Motor neuron (in vitro differentiated cells): ENCODE results near the gene ACAP2. TPM values are rescaled to one million over a fixed set of nuclear protein-coding genes. Genes with fewer than 3 reads are reported as not detected.
"Not testable (repeated sequence)": the region's sequence is repeated elsewhere in the genome, so short reads cannot be mapped to it uniquely, and the experiment has no call there.

Experiments
- ATAC-seq, 8 experiments: fragments of 200-7000 bp; cut with Tn5 transposase; replicated peaks in 6 of 8; 2 replicates each; pipeline ENCODE4 v1.8.0; 2021; ENCODE audit warnings: mild to moderate bottlenecking in 8 of 8, moderate library complexity in 8 of 8
- H3K27ac ChIP-seq, 2 donors: fragments of 250-450 bp; sonication (Bioruptor Pico); 2 replicates each; pipeline ENCODE4 v1.9.0; 2021; ENCODE audit warnings: antibody characterized with exemption in 2 of 2, mild to moderate bottlenecking in 2 of 2, moderate library complexity in 1 of 2
- H3K4me1 ChIP-seq, 2 donors: fragments of 250-450 bp; sonication (Bioruptor Pico); replicated peaks in 1 of 2; 2 replicates each; pipeline ENCODE4 v1.6.1; 2021; ENCODE audit warnings: antibody characterized with exemption in 2 of 2, mild to moderate bottlenecking in 2 of 2, moderate library complexity in 1 of 2
- H3K4me3 ChIP-seq, 5 donors: fragments of 250-450 bp; sonication (Bioruptor Pico); 2 replicates each; pipeline ENCODE4 v1.9.0; 2021; ENCODE audit warnings: antibody characterized with exemption in 5 of 5, mild to moderate bottlenecking in 5 of 5, moderate library complexity in 4 of 5
- WGBS, 10 experiments: fragments of 450-650 bp; shearing (Covaris generic); methylation state at CpG; one replicate each; pipeline ENCODE4 v1.0.0; 2022; 5-methylcytosine and 5-hydroxymethylcytosine counted together
- in situ Hi-C, 9 experiments: fragments of 400-800 bp; cut with MboI; loops; one replicate each; pipeline ENCODE4 v1.15.0; 2021; ENCODE audit warnings: low sequenced_read_pairs in 9 of 9, low pct_unique_long_range_greater_than_20kb in 2 of 9; ENCODE audit not compliant: unreplicated experiment in 9 of 9
- total RNA-seq, 8 experiments: library from RNA; unstranded; fragments of 300-600 nt; gene quantifications; 2 replicates each; pipeline versions ENCODE4 v1.2.3 to v1.2.4, GENCODE V29; 2022

The ACAP2 gene
- total RNA-seq, 8 experiments from 2014 or later = 35.8 to 75.8 (median 52.7) TPM

GRCh38 chr3:195240939-195241338 lies 201.9 kb downstream of the ACAP2 start:
- H3K4me3 ChIP-seq = no peak overlapping the region
- H3K4me1 ChIP-seq = peaks cover 0 to 7% of the 10 kb centered on the region in 2 donors
- in situ Hi-C loops = loop anchor here in 2 of 9 experiments (25.0 kb wide), 1 partner anchor 254 kb away; no protein-coding TSS in a partner anchor
- H3K27ac ChIP-seq = no peak overlapping the region
- WGBS, 10 experiments = 40 to 100% (median 96%) methylated on average over 1 to 5 of the region's 6 CpGs; no CpG with 5 or more reads in 3 of the 10 experiments
- ATAC-seq = no peak

GRCh38 chr3:195240171-195240701 lies 202.6 kb downstream of the ACAP2 start:
- WGBS, 10 experiments = 25 to 100% (median 98%) methylated on average over 1 to 8 of the region's 15 CpGs; no CpG with 5 or more reads in 5 of the 10 experiments
- ATAC-seq = peak in 1 of 8 experiments; percentile 63
- H3K4me1 ChIP-seq = peaks cover 0 to 7% of the 10 kb centered on the region in 2 donors
- in situ Hi-C loops = loop anchor here in 2 of 9 experiments (25.0 kb wide), 1 partner anchor 253 kb away; no protein-coding TSS in a partner anchor
- H3K27ac ChIP-seq = no peak overlapping the region
- H3K4me3 ChIP-seq = no peak overlapping the region

DNA sequence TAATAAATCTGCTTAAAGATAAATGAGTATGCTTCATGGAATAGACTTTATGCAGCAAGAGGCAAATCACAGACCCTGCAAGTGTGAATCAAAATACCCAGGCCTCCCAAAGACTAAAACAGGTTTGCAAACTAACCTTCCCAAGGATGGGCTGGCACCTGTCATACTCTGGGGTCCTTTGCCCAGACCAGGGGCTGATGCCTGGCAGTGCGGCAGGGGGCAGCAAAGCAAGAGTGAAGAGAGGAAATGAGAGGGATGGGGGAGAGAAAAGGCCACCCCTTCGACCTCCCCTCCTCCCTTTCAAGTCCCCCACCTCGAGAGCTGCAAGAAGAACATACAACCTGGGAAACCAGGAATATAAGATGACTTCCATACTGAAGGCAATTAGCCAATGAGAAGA lies 203.7 kb downstream of the ACAP2 start:
- H3K4me1 ChIP-seq = peaks cover 0 to 7% of the 10 kb centered on the region in 2 donors
- H3K27ac ChIP-seq = no peak overlapping the region
- WGBS, 10 experiments = 40 to 100% (median 93%) methylated on average over 1 to 3 of the region's 3 CpGs; no CpG with 5 or more reads in 6 of the 10 experiments
- no peak for ATAC-seq
- H3K4me3 ChIP-seq = no peak overlapping the region
- in situ Hi-C loops = loop anchor here in 2 of 9 experiments (25.0 kb wide), 1 partner anchor 252 kb away; no protein-coding TSS in a partner anchor

DNA sequence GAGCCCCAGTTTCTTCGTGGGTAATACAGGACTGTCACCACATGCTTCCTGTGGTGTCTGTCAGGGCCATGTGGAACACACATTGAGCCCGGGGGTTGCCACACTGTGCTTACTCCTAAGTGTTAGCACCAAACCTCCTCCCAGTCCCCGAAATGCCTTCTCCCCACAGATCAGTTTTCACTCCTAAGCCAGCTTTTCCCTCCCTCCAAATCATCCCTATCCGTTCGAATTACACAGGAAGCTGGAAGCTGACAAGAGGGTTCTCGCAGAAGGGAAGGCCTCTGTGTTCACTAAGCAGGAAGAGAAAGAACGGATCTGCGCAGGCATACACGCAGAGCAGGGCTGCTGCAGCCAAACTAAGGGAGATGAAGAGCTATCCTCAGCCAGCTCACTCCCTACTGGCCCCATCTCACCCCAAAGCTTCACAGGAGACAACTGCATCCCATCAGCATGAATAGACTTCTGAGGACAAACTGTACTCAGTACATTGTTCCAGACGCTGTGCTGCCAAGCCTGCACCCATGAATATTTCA lies 204.2 kb downstream of the ACAP2 start:
- Histone ChIP-seq H3K4me3 (no peak overlapping the region), H3K27ac (no peak overlapping the region), H3K4me1 (peaks cover 0 to 2% of the 10 kb centered on the region in 2 donors)
- ATAC-seq = peak in 3 of 8 experiments; percentile 52 to 90 (median 63)
- in situ Hi-C loops = loop anchor here in 2 of 9 experiments (25.0 kb wide), 1 partner anchor 251 kb away; no protein-coding TSS in a partner anchor
- 27 to 100% (median 69%) methylated on average over 3 to 7 of the region's 10 CpGs; no CpG with 5 or more reads in 3 of the 10 experiments for WGBS, 10 experiments

GRCh38 chr3:195238081-195238571 lies 204.7 kb downstream of the ACAP2 start:
- H3K27ac ChIP-seq = no peak overlapping the region
- in situ Hi-C loops = loop anchor here in 2 of 9 experiments (25.0 kb wide), 1 partner anchor 251 kb away; no protein-coding TSS in a partner anchor
- no peak overlapping the region for H3K4me3 ChIP-seq
- ATAC-seq = no peak
- no peaks in the 10 kb centered on the region for H3K4me1 ChIP-seq
- WGBS, 10 experiments = 80 to 100% (median 93%) methylated on average over 1 to 3 of the region's 12 CpGs; no CpG with 5 or more reads in 6 of the 10 experiments

GRCh38 chr3:195236801-195237570 lies 205.8 kb downstream of the ACAP2 start:
- in situ Hi-C loops = loop anchor here in 2 of 9 experiments (25.0 kb wide), 1 partner anchor 250 kb away; no protein-coding TSS in a partner anchor
- WGBS, 10 experiments = 67 to 100% (median 89%) methylated on average over 1 to 6 of the region's 10 CpGs; no CpG with 5 or more reads in 2 of the 10 experiments
- H3K4me1 ChIP-seq = no peaks in the 10 kb centered on the region

DNA sequence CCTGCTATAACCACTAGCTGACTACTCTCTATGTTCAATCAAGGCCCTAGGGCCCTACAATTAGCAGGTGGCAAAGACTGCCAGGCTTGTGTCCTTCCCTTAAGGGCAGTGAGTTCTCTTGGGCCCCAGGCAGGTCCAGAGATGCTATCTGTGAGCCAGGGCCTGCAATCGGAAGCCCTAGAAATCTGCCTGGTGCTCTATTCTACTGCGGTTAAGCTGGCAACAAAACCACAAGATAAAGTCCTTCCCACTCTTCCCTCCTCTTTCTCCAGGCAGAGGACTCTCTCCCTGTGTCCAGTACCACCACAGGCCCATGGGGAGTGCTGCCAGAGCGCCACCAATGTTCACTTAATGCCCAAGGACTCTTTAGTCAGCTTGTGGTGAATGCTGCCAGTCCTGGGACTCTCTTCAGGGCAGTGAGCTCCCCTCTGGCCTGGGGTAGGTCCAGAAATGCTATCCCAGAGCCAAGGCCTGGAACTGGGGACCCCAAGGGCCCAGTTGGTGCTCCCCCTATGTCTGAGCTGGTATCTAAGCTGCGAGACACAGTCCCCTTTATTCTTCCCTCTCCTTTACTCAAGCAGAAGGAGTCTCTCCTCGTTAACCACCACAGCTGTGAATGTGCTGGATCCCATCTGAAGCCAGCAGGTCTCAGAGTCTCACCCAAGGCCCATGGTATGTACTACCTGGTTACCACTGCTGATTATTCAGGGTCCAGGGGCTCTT lies 206.6 kb downstream of the ACAP2 start:
- Histone ChIP-seq H3K4me3 (no peak overlapping the region), H3K4me1 (no peaks in the 10 kb centered on the region), H3K27ac (no peak overlapping the region)
- WGBS, 10 experiments = 90 to 100% (median 100%) methylated on average over 1 to 3 of the region's 5 CpGs; no CpG with 5 or more reads in 5 of the 10 experiments
- no peak for ATAC-seq
- in situ Hi-C loops = loop anchor here in 2 of 9 experiments (25.0 kb wide), 1 partner anchor 249 kb away; no protein-coding TSS in a partner anchor

More at GRCh38 chr3:195236801-195237570, 205.8 kb downstream of the ACAP2 start:
- no peak for ATAC-seq
- H3K27ac ChIP-seq = no peak overlapping the region
- H3K4me3 ChIP-seq = no peak overlapping the region

GRCh38 chr3:195230244-195230643 lies 212.6 kb downstream of the ACAP2 start:
- Histone ChIP-seq H3K4me3 (no peak overlapping the region), H3K27ac (no peak overlapping the region), H3K4me1 (no peaks in the 10 kb centered on the region)
- ATAC-seq = no peak
- in situ Hi-C loops = loop anchor here in 2 of 9 experiments (25.0 kb wide), 1 partner anchor 243 kb away; no protein-coding TSS in a partner anchor
- WGBS, 10 experiments = 83 to 100% (median 100%) methylated on average over 1 of the region's 1 CpG; no CpG with 5 or more reads in 3 of the 10 experiments

- in situ Hi-C loops = loop anchor here in 2 of 9 experiments (25.0 kb wide), 1 partner anchor 242 kb away; no protein-coding TSS in a partner anchor
Measured at GRCh38 chr3:195228886-195229285, 213.9 kb downstream of the ACAP2 start.

DNA sequence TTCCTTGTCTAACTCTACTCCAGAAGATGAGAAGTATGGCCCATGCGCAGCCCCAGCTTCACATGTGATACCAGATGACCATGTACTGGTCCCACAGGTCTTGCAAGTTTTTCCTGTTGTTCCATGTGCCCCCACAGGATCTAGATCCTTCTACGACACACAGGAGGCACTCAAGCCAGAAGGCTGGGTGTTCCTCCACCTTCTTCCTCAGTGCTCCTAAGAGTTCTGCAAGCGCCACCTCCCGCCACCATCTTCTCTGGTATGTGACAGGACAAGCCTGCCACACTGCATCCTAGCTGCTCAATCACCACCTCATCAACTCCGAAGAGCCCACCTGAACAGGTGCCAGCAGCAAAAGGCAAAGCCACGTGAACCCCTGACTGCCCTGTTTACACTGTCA lies 214.9 kb downstream of the ACAP2 start:
- in situ Hi-C loops = loop anchor here in 2 of 9 experiments (25.0 kb wide), 1 partner anchor 241 kb away; no protein-coding TSS in a partner anchor
- 93 to 100% (median 100%) methylated on average over 1 to 3 of the region's 6 CpGs; no CpG with 5 or more reads in 4 of the 10 experiments for WGBS, 10 experiments
- no peaks in the 10 kb centered on the region for H3K4me1 ChIP-seq

More at GRCh38 chr3:195228886-195229285, 213.9 kb downstream of the ACAP2 start:
- not testable (repeated sequence) for H3K27ac ChIP-seq, H3K4me3 ChIP-seq, H3K4me1 ChIP-seq, ATAC-seq
- 94 to 100% (median 99%) methylated on average over 1 to 5 of the region's 5 CpGs for WGBS, 10 experiments

DNA sequence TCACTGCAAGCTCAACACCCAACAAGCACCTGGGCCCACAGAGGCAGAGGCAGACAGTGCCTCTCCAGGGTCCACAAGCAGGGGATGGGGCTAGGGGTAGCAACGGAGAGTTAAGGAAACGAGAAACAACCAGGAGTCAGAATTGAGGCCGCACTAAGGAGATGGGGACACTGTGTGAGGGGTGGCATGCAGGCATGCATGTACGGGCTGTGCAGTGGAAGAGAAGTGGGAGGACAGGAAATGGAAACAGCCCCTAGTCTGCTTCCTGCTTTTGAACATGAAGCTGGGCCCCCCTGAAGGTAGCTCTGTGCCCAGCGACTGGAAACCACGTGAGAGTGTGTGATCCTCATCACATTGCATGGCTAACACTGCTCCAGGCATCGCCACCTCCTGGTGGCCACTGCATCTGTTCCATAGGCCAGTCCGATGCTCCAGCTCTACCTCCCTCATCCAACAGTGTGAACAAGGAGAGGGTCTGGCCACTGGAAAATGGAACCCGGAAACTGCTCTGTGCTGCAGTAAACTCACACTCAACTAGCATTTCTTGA lies 215.8 kb downstream of the ACAP2 start:
- in situ Hi-C loops = loop anchor here in 2 of 9 experiments (25.0 kb wide), 1 partner anchor 240 kb away; no protein-coding TSS in a partner anchor
- peak in 7 of 8 experiments; percentile 15 to 90 (median 50) for ATAC-seq
- Histone ChIP-seq H3K4me1 (no peaks in the 10 kb centered on the region), H3K4me3 (no peak overlapping the region), H3K27ac (no peak overlapping the region)
- WGBS, 10 experiments = 67 to 100% (median 92%) methylated on average over 1 to 6 of the region's 9 CpGs; no CpG with 5 or more reads in 1 of the 10 experiments

More for the DNA sequence above, 214.9 kb downstream of the ACAP2 start:
- Histone ChIP-seq H3K27ac (no peak overlapping the region), H3K4me3 (no peak overlapping the region)
- no peak for ATAC-seq
